Heart left ventricle (tissue), 13 donors: ENCODE data around the gene TXNDC2.
"Not testable (repeated sequence)": the region's sequence is repeated elsewhere in the genome, so short reads cannot be mapped to it uniquely, and the experiment has no call there.

Source experiments
- POLR2A ChIP-seq, 2 donors: fragments of 450-650 bp; IDR thresholded peaks; one replicate each; pipeline ENCODE4 v1.6.1; 2017; ENCODE audit warnings: antibody characterized with exemption in 2 of 2, mild to moderate bottlenecking in 2 of 2, moderate library complexity in 2 of 2
- TF ChIP-seq, protein P1 (sequence below), 12 donors: fragments of 200-600 bp; sonication (generic) in 4 of 12; IDR thresholded peaks; one replicate each; pipeline versions ENCODE4 v1.5.0 to v1.8.0; 2018 to 2022; ENCODE audit warnings: antibody characterized with exemption in 12 of 12, mild to moderate bottlenecking in 5 of 12
- donor health status: ischemic (EF 13 %, LVEDD 7.1; RV severe dilation, severe dysfunction).
- donor health status: DM: no; HTN: yes; CAD: no.
- donor health status: DM: no; HTN: no; CAD: no.
- donor health status: ischemic (EF 25% LVEDD 6.9; RV normal size, moderate dysfunction).
- donor health status: ischemic (EF 25% LVEDD 5.7; RV mildly dilated, moderate dysfunction).
- donor health status: ischemic (EF 35%, LVEDD 5.7; RV mildly dilated, moderate dysfunction).
- donor health status: nonischemic (EF 11% LVEDD 7.7; RV severe dilation, severe dysfunction).
- donor health status: DM: yes; HTN: yes; CAD: no.
- donor health status: PGD.
- donor health status: ischemic (EF 29% LVEDD 5.4; RV normal size, mild dysfunction).
- donor health status: nonischemic (EF 23%, LVEDD 6.1; RV moderate dilation, normal function).

- not testable (repeated sequence) for TF ChIP-seq POLR2A (IDR thresholded peaks at IDR 0.05)
- TF ChIP-seq, protein P1, sequence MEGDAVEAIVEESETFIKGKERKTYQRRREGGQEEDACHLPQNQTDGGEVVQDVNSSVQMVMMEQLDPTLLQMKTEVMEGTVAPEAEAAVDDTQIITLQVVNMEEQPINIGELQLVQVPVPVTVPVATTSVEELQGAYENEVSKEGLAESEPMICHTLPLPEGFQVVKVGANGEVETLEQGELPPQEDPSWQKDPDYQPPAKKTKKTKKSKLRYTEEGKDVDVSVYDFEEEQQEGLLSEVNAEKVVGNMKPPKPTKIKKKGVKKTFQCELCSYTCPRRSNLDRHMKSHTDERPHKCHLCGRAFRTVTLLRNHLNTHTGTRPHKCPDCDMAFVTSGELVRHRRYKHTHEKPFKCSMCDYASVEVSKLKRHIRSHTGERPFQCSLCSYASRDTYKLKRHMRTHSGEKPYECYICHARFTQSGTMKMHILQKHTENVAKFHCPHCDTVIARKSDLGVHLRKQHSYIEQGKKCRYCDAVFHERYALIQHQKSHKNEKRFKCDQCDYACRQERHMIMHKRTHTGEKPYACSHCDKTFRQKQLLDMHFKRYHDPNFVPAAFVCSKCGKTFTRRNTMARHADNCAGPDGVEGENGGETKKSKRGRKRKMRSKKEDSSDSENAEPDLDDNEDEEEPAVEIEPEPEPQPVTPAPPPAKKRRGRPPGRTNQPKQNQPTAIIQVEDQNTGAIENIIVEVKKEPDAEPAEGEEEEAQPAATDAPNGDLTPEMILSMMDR (IDR thresholded peaks at IDR 0.05): not testable (repeated sequence)
These were observed 26.5 kb downstream of the TXNDC2 start for GRCh38 chr18:9912285-9912684.
